ENCODE data around the gene MGRN1.

- TF ChIP-seq CTCF (IDR thresholded peaks at IDR 0.05) (no peak), POLR2A (IDR thresholded peaks at IDR 0.05) (no peak)
Observed at GRCh38 chr16:4687946-4688673, 63.5 kb downstream of the MGRN1 start.
